Glomerular endothelial cell (primary cell): ENCODE results near the gene SEMA4D. TPM values are rescaled to one million over a fixed set of nuclear protein-coding genes. Genes with fewer than 3 reads are reported as not detected.

ENCODE experiments used
- DNase-seq: peaks from one replicate; pipeline ENCODE4 v3.0.0-alpha.2; 2011; ENCODE audit warnings: low read depth, low spot score; ENCODE audit errors: extremely low read depth
- total RNA-seq: library from RNA; depleted of rRNA; stranded (reverse); fragments of >200 nt; gene quantifications from 2 replicates; pipeline ENCODE4 v1.2.3, GENCODE V29; 2015

The SEMA4D gene
- total RNA-seq, 1 donor from 2014 or later, result 5.6 TPM

GRCh38 chr9:89329917-89330316, 168.0 kb downstream of the SEMA4D start:
- DNase-seq, result no peak

DNA sequence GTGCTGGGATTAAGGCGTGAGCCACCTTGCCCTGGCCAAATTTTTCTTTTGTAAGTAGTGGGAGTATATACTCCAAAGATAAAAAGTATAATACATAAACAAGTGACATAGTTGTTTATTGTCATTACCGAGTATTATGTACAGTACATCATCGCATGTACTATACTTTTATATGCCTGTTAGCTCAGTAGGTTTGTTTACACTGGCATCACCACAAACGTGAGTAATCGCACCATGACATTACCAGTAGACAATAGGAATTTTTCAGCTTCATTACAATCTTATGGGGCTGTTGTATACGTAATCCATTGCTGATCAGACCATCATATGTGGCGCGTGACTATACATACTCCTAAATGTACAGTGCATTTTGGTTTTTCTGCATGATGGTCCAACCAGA, 169.8 kb downstream of the SEMA4D start:
- DNase-seq, result no peak

DNA sequence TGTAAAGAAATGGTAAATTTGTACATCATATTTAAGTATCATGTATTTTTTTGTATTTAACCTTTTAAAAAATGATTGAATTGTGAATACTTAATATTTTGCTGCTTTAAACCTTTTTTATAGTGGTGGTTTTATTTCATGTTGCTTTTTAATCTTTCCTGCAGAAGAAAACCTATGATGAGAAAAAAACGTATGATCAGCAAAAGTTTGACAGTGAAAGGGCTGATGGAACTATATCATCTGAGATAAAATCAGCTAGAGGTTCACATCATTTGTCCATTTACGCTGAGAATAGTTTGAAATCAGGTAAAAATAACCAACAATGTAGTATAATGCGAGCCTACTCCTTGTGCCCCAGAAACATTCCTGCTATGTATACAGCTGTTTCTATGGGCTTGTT, 172.2 kb downstream of the SEMA4D start:
- no peak for DNase-seq

DNA sequence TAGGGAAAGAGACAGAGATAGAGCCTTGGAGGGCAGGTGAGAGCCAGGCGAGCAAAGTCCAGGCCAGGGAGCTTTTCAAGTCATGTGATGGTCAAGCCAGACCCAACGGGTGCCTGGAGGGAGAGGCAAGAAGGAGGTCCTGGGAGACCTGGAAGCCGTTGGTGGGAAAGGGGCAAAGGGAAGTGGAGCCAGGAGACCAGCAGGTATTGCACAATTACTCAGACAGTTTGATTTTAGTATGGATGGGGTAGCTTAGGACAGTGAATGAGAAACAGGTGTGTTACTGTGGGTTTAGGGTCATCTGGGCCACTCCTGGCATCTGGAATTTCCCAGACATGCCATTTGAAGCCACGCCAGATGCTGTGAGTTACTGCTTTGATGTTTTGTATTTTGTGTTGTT, 174.5 kb downstream of the SEMA4D start:
- DNase-seq, result no peak

DNA sequence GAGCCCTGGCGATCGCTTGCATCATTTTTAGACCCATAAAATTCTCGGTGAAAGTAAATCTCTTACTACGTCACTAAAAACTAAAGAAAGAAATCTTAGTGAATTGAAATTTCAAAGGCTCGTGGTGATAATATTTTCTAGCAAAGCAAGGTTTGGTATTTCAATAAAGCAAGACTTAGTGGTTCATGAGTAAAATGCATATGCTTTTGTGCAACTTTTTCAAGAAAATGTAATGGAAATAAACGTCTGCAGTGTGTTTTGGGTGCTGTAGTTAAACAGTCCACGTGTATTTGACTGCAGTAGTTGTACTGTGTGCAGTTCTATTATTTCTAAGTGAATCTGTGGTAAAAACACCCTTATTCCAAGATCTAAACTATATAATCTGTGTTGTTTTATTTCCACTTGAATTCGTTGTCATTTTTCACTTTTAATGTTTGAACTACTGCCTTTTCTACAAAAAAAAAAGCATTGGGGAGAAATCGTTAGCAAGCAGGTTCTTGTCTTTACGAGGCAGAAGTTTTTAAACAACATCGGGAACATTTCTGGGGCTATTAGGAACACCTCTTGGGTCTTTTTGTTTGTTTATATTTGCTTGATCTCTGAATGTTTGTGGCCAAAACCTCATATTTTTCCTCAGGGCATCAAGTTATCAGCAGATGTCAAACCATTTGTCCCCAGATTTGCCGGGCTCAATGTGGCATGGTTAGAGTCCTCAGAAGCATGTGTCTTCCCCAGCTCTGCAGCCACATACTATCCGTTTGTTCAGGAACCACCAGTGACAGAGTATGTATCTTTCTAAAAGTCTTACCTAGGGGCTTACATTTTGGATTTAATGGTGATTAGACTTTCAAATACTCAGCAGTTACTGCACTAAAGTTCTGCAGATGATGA, 178.7 kb downstream of the SEMA4D start:
- DNase-seq, result no peak

DNA sequence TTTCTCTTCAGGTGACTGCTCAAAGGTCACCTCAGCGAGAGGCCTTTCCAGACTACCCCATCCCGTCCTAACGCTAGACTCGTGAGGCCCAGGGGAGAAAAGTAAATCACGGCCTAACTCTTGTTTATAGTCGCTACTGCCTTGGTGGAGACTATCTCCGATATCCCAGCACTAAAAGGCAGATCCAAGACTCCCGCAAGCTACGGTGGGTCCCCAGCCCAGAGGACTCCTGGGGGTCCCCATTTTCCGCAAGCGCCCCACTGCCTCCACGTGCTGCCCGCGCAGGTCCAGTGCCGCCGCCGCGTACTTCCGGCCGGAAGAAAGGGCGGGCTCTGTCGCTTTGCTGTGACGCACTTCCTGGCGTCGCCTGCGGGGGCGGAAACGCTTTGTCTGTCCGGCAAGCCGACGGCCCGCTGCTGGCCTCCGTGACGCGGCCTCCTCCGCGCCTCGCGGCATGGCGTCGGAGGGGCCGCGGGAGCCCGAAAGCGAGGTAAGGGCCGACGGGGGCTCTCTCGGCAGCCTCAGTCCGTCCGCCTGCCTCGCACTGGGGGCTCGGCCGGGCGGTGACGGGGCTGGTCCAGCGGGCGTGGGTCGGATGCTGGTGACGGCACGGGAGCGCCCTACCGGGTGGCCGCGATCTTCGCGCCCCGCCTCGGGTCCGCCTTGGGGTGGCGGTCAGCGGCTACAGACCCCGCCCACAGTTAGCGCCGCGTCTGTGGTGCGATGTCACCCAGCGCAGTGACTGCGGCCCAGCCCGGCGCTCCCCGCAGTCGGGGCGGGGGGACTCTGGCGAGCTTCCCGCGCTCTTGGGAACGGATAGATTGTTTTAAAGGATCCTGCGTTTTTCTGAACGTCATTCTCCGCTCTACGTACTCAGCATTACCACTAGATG, 179.5 kb downstream of the SEMA4D start, which contains the start of gene SECISBP2:
Gene SECISBP2, plus strand, starts transcription at position 378 of the 892 bp plus-strand sequence. Its CDS starts 77 bp downstream, at position 455.
- DNase-seq, result peak; percentile 85

- no peak for DNase-seq
Measured at GRCh38 chr9:89317282-89317681, 180.6 kb downstream of the SEMA4D start.

GRCh38 chr9:89315482-89315881, 182.4 kb downstream of the SEMA4D start:
- DNase-seq, result no peak

- DNase-seq, result no peak
Measured at GRCh38 chr9:89314955-89315354, 183.0 kb downstream of the SEMA4D start.

- DNase-seq, result no peak
Measured at GRCh38 chr9:89313842-89314241, 184.1 kb downstream of the SEMA4D start.

- DNase-seq, result no peak
Measured at GRCh38 chr9:89312222-89312571, 185.7 kb downstream of the SEMA4D start.

- DNase-seq, result no peak
Measured at GRCh38 chr9:89311346-89312221, 186.3 kb downstream of the SEMA4D start.

Other genes starting within 250 kb of the SEMA4D start
- gene CKS2, start 186.9 kb downstream of the SEMA4D start, total RNA-seq, result 98.4 and 153 TPM in 2 replicates
- 21.2 and 42.0 TPM in 2 replicates for gene SECISBP2, start 179.6 kb downstream of the SEMA4D start, total RNA-seq
- gene GADD45G, start 106.9 kb upstream of the SEMA4D start, total RNA-seq, result 0.35 and 0.97 TPM in 2 replicates